KMS-11 (cell line): ENCODE data around the gene FOXF1.

Experiments used
- H2AFZ ChIP-seq: fragments of 200-600 bp; sonication (generic); 2 replicates; pipeline ENCODE4 v1.6.1; 2016; ENCODE audit warnings: antibody characterized with exemption, mixed run types, low read depth
- H3K27ac ChIP-seq: fragments of 200-600 bp; sonication (generic); 2 replicates; pipeline ENCODE4 v1.6.1; 2016; ENCODE audit warnings: mild to moderate bottlenecking, mixed run types
- H3K27me3 ChIP-seq: fragments of 200-600 bp; sonication (generic); 2 replicates; pipeline ENCODE4 v1.6.1; 2017; ENCODE audit warnings: mild to moderate bottlenecking, low read depth, mixed run types, moderate library complexity; ENCODE audit not compliant: insufficient read depth
- H3K36me3 ChIP-seq: fragments of 200-600 bp; sonication (generic); 2 replicates; pipeline ENCODE4 v1.6.1; 2017; ENCODE audit warnings: mild to moderate bottlenecking, mixed run types; ENCODE audit not compliant: insufficient read depth
- H3K4me1 ChIP-seq: fragments of 200-600 bp; sonication (generic); 2 replicates; pipeline ENCODE4 v1.6.1; 2016; ENCODE audit warnings: mild to moderate bottlenecking, low read depth, mixed run types; ENCODE audit not compliant: poor library complexity, severe bottlenecking
- H3K4me2 ChIP-seq: fragments of 200-600 bp; sonication (generic); 2 replicates; pipeline ENCODE4 v1.7.0; 2016; ENCODE audit warnings: mild to moderate bottlenecking, mixed run types
- H3K4me3 ChIP-seq: fragments of 200-600 bp; sonication (generic); IDR thresholded peaks from 2 replicates; pipeline ENCODE4 v1.6.1; 2017; ENCODE audit warnings: low read depth, low read length, mixed read lengths; ENCODE audit not compliant: insufficient read depth
- H3K79me2 ChIP-seq: fragments of 200-600 bp; sonication (generic); 2 replicates; pipeline ENCODE4 v1.6.1; 2016; ENCODE audit warnings: low read depth, mixed run types; ENCODE audit not compliant: insufficient read depth
- H3K9ac ChIP-seq: fragments of 200-600 bp; sonication (generic); 2 replicates; pipeline ENCODE4 v1.6.1; 2016; ENCODE audit warnings: mild to moderate bottlenecking, mixed run types
- H4K20me1 ChIP-seq: fragments of 200-600 bp; sonication (generic); 2 replicates; pipeline ENCODE4 v1.6.1; 2016; ENCODE audit warnings: mild to moderate bottlenecking, mixed run types; ENCODE audit not compliant: insufficient read depth
- TF ChIP-seq, protein P1 (sequence below): fragments of 200-600 bp; sonication (generic); conservative IDR thresholded peaks from 2 replicates; pipeline ENCODE4 v1.6.1; 2017; ENCODE audit warnings: low read depth, mild to moderate bottlenecking, antibody characterized with exemption, low read length, moderate library complexity, mixed read lengths

FOXF1 gene

DNA sequence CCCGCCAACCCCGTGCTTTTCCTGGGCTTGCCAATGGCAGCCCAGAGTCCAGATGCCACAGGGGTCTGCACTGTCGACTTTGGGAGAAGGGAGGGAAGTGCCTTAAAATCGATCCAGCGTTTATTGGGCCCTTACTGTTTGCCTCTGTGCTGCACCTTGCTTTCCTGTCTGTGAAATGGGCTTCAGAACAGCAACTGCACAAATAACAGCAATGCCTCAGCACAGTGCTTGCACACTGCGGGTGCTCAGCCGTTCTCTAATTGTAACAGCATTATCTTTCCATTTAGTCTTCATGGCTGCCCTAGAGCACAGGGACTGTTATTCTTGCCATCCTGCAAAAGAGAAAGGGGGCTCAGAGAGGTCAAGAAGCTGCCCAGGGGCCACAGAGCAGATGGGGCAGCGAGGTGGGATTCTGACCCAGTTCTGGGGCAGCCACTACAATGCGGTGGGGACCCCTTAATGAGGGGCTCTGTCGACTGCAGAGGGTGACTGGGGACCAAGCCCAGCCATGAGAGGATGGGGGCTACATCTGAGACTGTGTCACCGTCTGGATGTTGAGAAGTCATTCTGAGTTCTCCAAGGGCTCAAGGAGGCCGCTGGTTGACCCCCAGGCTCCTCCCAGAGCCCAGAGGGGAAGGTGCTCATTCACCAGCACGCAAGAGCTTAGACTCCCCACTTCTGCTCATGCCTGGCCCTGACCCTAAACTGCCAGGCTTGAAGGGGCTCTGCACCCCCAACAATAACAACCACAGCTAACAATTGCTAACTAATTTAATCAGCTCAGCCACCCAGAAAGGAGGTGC, 9.4 kb upstream of the FOXF1 start:
- Histone ChIP-seq H3K4me1 (no peaks in the 10 kb centered on the region), H3K27me3 (peaks cover 60% of the 10 kb centered on the region), H3K9ac (no peak overlapping the region), H3K27ac (no peak overlapping the region), H3K36me3 (no peaks in the 10 kb centered on the region), H3K79me2 (no peaks in the 10 kb centered on the region), H4K20me1 (no peaks in the 10 kb centered on the region), H2AFZ (no peak overlapping the region), H3K4me2 (no peak overlapping the region), H3K4me3 (no peak overlapping the region)
- TF ChIP-seq, protein P1, sequence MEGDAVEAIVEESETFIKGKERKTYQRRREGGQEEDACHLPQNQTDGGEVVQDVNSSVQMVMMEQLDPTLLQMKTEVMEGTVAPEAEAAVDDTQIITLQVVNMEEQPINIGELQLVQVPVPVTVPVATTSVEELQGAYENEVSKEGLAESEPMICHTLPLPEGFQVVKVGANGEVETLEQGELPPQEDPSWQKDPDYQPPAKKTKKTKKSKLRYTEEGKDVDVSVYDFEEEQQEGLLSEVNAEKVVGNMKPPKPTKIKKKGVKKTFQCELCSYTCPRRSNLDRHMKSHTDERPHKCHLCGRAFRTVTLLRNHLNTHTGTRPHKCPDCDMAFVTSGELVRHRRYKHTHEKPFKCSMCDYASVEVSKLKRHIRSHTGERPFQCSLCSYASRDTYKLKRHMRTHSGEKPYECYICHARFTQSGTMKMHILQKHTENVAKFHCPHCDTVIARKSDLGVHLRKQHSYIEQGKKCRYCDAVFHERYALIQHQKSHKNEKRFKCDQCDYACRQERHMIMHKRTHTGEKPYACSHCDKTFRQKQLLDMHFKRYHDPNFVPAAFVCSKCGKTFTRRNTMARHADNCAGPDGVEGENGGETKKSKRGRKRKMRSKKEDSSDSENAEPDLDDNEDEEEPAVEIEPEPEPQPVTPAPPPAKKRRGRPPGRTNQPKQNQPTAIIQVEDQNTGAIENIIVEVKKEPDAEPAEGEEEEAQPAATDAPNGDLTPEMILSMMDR = no peak

DNA sequence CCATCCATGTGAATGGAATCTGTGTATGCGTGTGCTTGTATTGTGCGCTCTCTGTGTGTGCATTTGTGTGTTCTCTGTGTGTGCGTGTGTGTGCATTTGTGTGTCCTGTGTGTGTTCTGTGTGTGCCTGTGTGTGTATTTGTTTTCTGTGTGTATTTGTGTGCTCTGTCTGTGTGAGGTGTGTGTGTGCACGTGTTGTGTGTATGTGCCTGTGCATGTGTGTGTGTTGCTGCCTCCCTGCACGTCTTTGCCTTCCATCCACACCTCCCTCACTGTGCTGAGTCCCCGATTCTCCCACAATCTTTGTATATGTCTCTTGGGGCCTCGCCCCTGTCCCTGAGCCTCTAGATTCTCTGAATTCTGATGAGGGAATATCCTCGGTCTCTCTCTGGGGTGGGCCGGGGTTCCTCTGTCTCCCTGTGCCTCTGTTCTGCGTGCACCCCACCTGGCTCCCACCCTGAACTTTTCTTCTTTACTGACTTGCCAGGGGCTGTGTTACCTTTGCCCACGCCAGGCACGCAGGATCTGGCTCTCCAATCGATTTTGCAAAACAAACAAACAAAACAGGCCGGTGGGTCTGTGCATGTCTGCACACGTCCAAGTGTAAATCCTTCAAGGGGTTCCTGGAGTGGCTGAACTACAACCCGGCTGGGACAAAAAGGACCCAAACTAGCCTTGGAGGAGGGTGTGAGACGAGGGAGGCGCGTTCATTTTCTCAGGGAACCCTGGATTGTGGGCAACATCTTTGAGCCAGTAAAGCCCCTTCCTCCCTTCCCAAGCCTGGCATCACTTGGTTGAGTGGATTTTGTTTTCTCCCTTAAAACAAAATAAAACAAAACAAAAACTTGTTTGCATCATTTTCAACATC, 8.1 kb upstream of the FOXF1 start:
- Histone ChIP-seq H2AFZ (no peak overlapping the region), H3K9ac (no peak overlapping the region), H3K27ac (no peak overlapping the region), H3K36me3 (no peaks in the 10 kb centered on the region), H3K4me2 (no peak overlapping the region), H3K79me2 (no peaks in the 10 kb centered on the region), H3K4me3 (no peak overlapping the region), H3K27me3 (peaks cover 64% of the 10 kb centered on the region), H4K20me1 (no peaks in the 10 kb centered on the region), H3K4me1 (no peaks in the 10 kb centered on the region)
- TF ChIP-seq, protein P1 = no peak

DNA sequence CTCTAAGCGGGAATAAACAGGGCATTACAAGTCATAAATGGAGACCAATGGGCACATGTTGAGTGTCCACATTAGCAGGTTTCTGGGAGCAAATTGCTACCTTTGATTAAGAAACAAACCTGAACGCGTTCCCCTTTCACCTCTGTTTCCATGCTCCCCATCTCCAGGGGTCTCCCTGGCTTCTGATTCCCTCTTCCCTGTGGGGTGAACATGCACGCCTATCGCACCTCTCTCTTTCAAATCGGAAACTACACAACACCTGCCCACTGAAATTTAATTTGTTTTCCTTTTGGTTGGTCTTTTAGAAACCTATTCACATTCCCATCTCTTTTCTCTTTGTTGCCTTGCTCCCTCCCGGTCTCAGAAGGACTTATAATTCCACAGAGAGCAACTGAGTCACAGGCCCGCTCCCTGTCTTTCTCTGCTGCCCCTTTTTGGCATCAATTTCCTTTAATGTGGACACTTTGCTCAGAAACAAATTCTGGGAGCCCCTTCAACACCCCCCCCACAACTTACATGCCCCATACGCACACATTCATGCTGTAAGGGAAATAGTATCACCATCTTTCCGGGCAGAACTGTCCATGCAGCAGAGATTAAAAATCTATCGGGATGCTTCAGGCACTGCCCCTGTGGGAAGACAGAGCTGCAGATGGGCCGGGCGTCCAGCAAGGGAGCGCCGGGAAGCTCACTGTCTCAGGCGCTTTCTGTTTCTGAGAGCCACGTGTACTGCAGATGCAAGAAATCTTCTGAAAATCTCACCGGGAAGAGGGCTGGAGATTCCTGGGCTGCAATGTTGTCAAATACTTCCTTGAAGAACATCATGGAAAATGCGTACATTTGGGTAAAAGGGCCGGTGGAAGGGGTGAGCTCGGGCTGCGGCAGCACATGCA, 7.2 kb upstream of the FOXF1 start:
- no peak overlapping the region for H3K4me3 ChIP-seq
- TF ChIP-seq, protein P1 = no peak

DNA sequence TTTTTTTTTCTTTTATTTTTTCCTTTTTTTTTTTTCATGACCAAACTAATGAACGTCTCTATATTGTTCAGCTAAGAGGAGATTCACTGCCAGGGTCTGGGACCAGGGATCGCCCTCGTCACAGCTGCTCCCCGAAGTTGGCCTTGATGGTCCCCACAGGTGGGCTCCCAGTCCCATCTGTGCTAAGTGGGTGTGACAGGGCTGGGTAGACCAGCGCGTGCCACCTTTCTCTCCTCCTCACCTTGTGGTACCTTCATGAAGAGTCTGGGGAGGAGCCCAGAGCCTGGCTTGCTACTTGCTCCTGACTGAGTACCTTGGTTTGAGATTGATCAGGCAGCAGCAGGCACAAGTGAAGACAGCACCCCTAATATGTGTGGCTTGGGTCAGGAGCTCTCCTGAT, 6.5 kb upstream of the FOXF1 start:
- Histone ChIP-seq H2AFZ (no peak overlapping the region), H4K20me1 (no peaks in the 10 kb centered on the region), H3K36me3 (no peaks in the 10 kb centered on the region), H3K27me3 (peaks cover 67% of the 10 kb centered on the region), H3K4me1 (no peaks in the 10 kb centered on the region), H3K27ac (no peak overlapping the region), H3K79me2 (no peaks in the 10 kb centered on the region), H3K4me2 (no peak overlapping the region), H3K9ac (no peak overlapping the region), H3K4me3 (no peak overlapping the region)
- TF ChIP-seq, protein P1 = no peak

More for the DNA sequence above, 7.2 kb upstream of the FOXF1 start:
- no peaks in the 10 kb centered on the region for H4K20me1 ChIP-seq
- H3K4me1 ChIP-seq = no peaks in the 10 kb centered on the region
- peaks cover 68% of the 10 kb centered on the region for H3K27me3 ChIP-seq
- H2AFZ ChIP-seq = no peak overlapping the region
- H3K79me2 ChIP-seq = no peaks in the 10 kb centered on the region
- H3K27ac ChIP-seq = no peak overlapping the region
- H3K4me2 ChIP-seq = no peak overlapping the region
- H3K36me3 ChIP-seq = no peaks in the 10 kb centered on the region
- H3K9ac ChIP-seq = no peak overlapping the region
